ENCODE measurements around the gene GPR183. TPM values are rescaled to one million over a fixed set of nuclear protein-coding genes. Genes with fewer than 3 reads are reported as not detected.
A peak's percentile ranks its signal among the peaks of the same experiment; 100 is the strongest.

GPR183 gene
- total and polyA plus RNA-seq, 2 experiments from 2014 or later, result 0.25 TPM; not detected in 1

DNA sequence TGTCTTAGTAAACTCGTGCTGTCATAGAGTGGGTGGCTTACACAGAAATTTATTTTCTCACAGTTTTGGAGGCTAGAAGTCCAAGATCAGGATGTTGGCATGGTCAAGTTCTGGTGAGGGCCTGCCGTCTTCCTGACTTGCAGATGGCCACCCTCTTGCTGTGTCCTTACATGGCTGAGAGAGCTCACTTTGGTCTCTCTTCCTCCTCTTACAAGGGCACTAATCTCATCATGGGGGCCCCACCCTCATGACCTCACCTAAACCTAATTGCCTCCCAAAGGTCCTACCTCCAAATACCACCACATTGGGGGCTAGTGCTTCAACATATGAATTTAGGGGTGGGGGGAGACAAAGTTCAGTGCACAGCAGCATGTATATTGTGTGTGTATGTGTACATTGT lies 34.7 kb downstream of the GPR183 start:
- 94 to 97% methylated on average over 2 of the region's 2 CpGs for WGBS, 2 experiments (ENCODE audit: low coverage in 1 of 2, low lambda C conversion rate in 2 of 2, missing lambda C conversion rate in 2 of 2)
- in situ Hi-C loops (cut with MboI), result loop anchor here (5.0 kb wide), 1 partner anchor 165 kb away; no protein-coding TSS in a partner anchor
- no peak overlapping the region for H3K27ac ChIP-seq

DNA sequence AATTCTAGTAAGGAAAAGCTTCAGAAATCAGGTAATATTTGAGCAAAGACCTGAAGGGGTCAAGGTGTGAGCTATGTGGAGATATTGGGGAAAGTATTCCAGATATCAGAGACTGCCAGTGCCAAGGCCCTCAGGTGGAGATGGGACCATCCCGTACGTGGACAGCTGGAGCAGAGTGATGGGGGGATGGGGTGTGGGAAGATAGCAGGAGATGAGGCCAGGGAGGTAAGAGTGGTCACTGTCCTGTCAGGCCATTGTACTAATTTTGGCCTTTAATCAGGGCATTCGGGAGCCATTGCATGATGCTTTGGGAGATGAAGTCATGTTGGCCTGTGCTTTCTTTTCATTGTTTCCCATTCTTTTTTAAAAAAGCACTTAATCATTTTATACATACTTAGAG lies 36.0 kb downstream of the GPR183 start:
- peaks cover 8% of the 10 kb centered on the region for H3F3A ChIP-seq (ENCODE audit: insufficient read depth)
- 0 out of 2 replicates have a peak, but pooled peaks cover 3% of the 10 kb centered on the region for H4K20me1 ChIP-seq (ENCODE audit: insufficient read depth)
- no peak overlapping the region for H3K27ac ChIP-seq
- H3K9me3 ChIP-seq (ENCODE audit: low read depth), result no peaks in the 10 kb centered on the region
- DNase-seq, result no peak
- H3K27me3 ChIP-seq (replicated peaks; ENCODE audit: insufficient read depth), result no peaks in the 10 kb centered on the region
- no peak overlapping the region for H3K4me3 ChIP-seq
- 73 to 84% methylated on average over 3 of the region's 3 CpGs for WGBS, 2 experiments (ENCODE audit: low coverage in 1 of 2, low lambda C conversion rate in 2 of 2, missing lambda C conversion rate in 2 of 2)
- no peak overlapping the region for H3K9ac ChIP-seq
- H3K36me3 ChIP-seq (ENCODE audit: low read depth), result no peaks in the 10 kb centered on the region
- no peak overlapping the region for H2AFZ ChIP-seq
- H3K79me2 ChIP-seq (ENCODE audit: insufficient read depth), result no peaks in the 10 kb centered on the region; the same call in 1 of the 2 replicates
- in situ Hi-C loops (cut with MboI), result loop anchor here (5.0 kb wide), 1 partner anchor 166 kb away; no protein-coding TSS in a partner anchor
- no peak overlapping the region for H3K4me2 ChIP-seq (ENCODE audit: unreplicated experiment)
- TF ChIP-seq EZH2 (IDR thresholded peaks at IDR 0.05; ENCODE audit: insufficient read depth, poor library complexity, severe bottlenecking), result no peak
- peaks cover 7% of the 10 kb centered on the region for H3K4me1 ChIP-seq (ENCODE audit: insufficient read depth)
- no peaks in the 10 kb centered on the region for H3K9me2 ChIP-seq (ENCODE audit: insufficient read depth)

More for the DNA sequence above, 34.7 kb downstream of the GPR183 start:
- TF ChIP-seq EZH2phosphoT487 (IDR thresholded peaks at IDR 0.05; ENCODE audit: insufficient read depth, low read depth), result no peak
- Histone ChIP-seq H3F3A (ENCODE audit: insufficient read depth) (peaks cover 8% of the 10 kb centered on the region), H3K9me2 (ENCODE audit: insufficient read depth) (no peaks in the 10 kb centered on the region), H3K4me3 (no peak overlapping the region), H3K36me3 (ENCODE audit: low read depth) (no peaks in the 10 kb centered on the region), H4K20me1 (ENCODE audit: insufficient read depth) (0 out of 2 replicates have a peak, but pooled peaks cover 3% of the 10 kb centered on the region), H2AFZ (no peak overlapping the region), H3K9ac (no peak overlapping the region), H3K4me1 (ENCODE audit: insufficient read depth) (peaks cover 7% of the 10 kb centered on the region), H3K27me3 (replicated peaks; ENCODE audit: insufficient read depth) (no peaks in the 10 kb centered on the region), H3K9me3 (ENCODE audit: low read depth) (no peaks in the 10 kb centered on the region), H3K79me2 (ENCODE audit: insufficient read depth) (no peaks in the 10 kb centered on the region; the same call in 1 of the 2 replicates), H3K4me2 (ENCODE audit: unreplicated experiment) (no peak overlapping the region)
- DNase-seq, result no peak

DNA sequence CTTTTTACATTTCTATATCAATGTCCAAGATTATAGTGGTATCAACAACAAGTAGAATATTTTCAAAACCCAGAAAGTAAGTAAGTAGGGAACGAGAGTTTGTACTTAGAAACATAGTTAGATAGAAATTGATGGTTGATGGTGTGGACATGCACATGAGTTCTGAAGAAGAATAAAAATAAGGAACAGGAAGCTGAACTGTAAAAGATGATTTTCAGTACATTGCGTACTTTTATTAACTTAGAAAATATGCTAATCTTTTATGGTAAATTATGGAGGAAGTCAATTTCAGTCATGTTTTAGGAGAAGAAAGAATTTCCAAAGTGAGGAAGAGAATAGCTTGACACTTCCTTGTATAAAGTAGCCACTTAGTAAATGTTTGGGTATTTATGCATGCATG lies 36.7 kb downstream of the GPR183 start:
- no peaks in the 10 kb centered on the region for H3K9me3 ChIP-seq (ENCODE audit: low read depth)
- no peak for TF ChIP-seq EZH2 (IDR thresholded peaks at IDR 0.05; ENCODE audit: insufficient read depth, poor library complexity, severe bottlenecking)
- TF ChIP-seq EZH2phosphoT487 (IDR thresholded peaks at IDR 0.05; ENCODE audit: insufficient read depth, low read depth), result no peak
- 0 out of 2 replicates have a peak, but pooled peaks cover 3% of the 10 kb centered on the region for H4K20me1 ChIP-seq (ENCODE audit: insufficient read depth)
- H3K4me1 ChIP-seq (ENCODE audit: insufficient read depth), result peaks cover 7% of the 10 kb centered on the region
- no peak overlapping the region for H3K4me3 ChIP-seq
- no peak overlapping the region for H3K27ac ChIP-seq
- no peaks in the 10 kb centered on the region; the same call in 1 of the 2 replicates for H3K79me2 ChIP-seq (ENCODE audit: insufficient read depth)
- in situ Hi-C loops (cut with MboI), result loop anchor here (5.0 kb wide), 1 partner anchor 167 kb away; no protein-coding TSS in a partner anchor
- no peak overlapping the region for H3K9ac ChIP-seq
- DNase-seq, result no peak
- no peaks in the 10 kb centered on the region for H3K27me3 ChIP-seq (replicated peaks; ENCODE audit: insufficient read depth)
- no peaks in the 10 kb centered on the region for H3K36me3 ChIP-seq (ENCODE audit: low read depth)
- H3F3A ChIP-seq (ENCODE audit: insufficient read depth), result peaks cover 8% of the 10 kb centered on the region
- WGBS, 2 experiments (ENCODE audit: low coverage in 1 of 2, low lambda C conversion rate in 2 of 2, missing lambda C conversion rate in 2 of 2), result 85 to 86% methylated on average over 2 of the region's 2 CpGs
- H3K4me2 ChIP-seq (ENCODE audit: unreplicated experiment), result no peak overlapping the region
- H3K9me2 ChIP-seq (ENCODE audit: insufficient read depth), result no peaks in the 10 kb centered on the region
- H2AFZ ChIP-seq, result no peak overlapping the region

DNA sequence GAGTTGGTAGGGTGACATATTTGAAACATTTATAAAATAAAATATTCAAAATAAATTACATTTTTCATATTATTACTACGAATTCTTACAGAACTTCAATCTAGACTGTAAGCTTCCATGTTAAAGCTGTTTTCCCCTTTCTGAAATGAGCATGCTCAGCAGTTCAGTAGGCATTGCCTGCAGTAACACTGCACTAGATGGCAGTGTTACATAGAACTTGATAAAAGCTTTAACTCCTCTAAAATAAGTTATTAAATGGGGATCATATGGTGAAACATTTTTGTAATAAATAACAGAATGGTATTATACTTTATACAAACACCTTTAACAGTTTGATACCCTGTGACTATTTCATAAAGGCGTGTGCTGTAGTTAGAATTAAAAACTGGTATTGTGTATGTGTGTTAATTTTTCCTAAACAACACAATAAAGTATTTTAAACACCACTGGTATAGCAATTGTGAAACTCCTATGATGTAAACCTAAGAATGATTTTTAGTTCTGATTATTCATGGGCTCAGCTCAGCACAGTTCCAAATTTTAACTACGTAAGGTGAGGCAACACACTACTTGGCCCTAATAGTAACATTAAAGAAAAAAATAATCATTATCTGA lies 37.5 kb downstream of the GPR183 start:
- Histone ChIP-seq H2AFZ (no peak overlapping the region), H3K4me2 (ENCODE audit: unreplicated experiment) (no peak overlapping the region), H3K36me3 (ENCODE audit: low read depth) (no peaks in the 10 kb centered on the region), H3K9me2 (ENCODE audit: insufficient read depth) (no peaks in the 10 kb centered on the region), H3K9me3 (ENCODE audit: low read depth) (no peaks in the 10 kb centered on the region), H3K9ac (no peak overlapping the region), H3F3A (ENCODE audit: insufficient read depth) (peaks cover 5% of the 10 kb centered on the region), H3K4me3 (no peak overlapping the region), H3K4me1 (ENCODE audit: insufficient read depth) (peaks cover 1% of the 10 kb centered on the region), H3K27me3 (replicated peaks; ENCODE audit: insufficient read depth) (no peaks in the 10 kb centered on the region), H3K27ac (no peak overlapping the region), H4K20me1 (ENCODE audit: insufficient read depth) (0 out of 2 replicates have a peak, but pooled peaks cover 1% of the 10 kb centered on the region), H3K79me2 (ENCODE audit: insufficient read depth) (no peaks in the 10 kb centered on the region; the same call in 1 of the 2 replicates)
- peak; percentile 84 for DNase-seq
- in situ Hi-C loops (cut with MboI), result loop anchor here (5.0 to 10.0 kb wide), 2 partner anchors 95 to 168 kb away; no protein-coding TSS in a partner anchor
- TF ChIP-seq EZH2 (IDR thresholded peaks at IDR 0.05; ENCODE audit: insufficient read depth, poor library complexity, severe bottlenecking) (no peak), EZH2phosphoT487 (IDR thresholded peaks at IDR 0.05; ENCODE audit: insufficient read depth, low read depth) (no peak)
- 32 to 43% methylated on average over 3 of the region's 3 CpGs for WGBS, 2 experiments (ENCODE audit: low coverage in 1 of 2, low lambda C conversion rate in 2 of 2, missing lambda C conversion rate in 2 of 2)

Data from GM23248 (cell line).